ENCODE data around the gene STEAP3. TPM values are rescaled to one million over a fixed set of nuclear protein-coding genes. Genes with fewer than 3 reads are reported as not detected.

STEAP3 gene
- total RNA-seq, 2 donors from 2014 or later = 26.6 to 52.2 TPM

- Histone ChIP-seq H3K9me3 (no peaks in the 10 kb centered on the region), H3K9ac (ENCODE audit: low read depth in 2 of 2, low read length in 2 of 2) (no peak overlapping the region), H3K36me3 (no peaks in the 10 kb centered on the region), H3K4me1 (no peaks in the 10 kb centered on the region), H3K4me3 (no peak overlapping the region), H3K27me3 (no peaks in the 10 kb centered on the region), H3K27ac (no peak overlapping the region)
- intact Hi-C loops (cut with DNase I) = no loop called here
- TF ChIP-seq, protein P1, sequence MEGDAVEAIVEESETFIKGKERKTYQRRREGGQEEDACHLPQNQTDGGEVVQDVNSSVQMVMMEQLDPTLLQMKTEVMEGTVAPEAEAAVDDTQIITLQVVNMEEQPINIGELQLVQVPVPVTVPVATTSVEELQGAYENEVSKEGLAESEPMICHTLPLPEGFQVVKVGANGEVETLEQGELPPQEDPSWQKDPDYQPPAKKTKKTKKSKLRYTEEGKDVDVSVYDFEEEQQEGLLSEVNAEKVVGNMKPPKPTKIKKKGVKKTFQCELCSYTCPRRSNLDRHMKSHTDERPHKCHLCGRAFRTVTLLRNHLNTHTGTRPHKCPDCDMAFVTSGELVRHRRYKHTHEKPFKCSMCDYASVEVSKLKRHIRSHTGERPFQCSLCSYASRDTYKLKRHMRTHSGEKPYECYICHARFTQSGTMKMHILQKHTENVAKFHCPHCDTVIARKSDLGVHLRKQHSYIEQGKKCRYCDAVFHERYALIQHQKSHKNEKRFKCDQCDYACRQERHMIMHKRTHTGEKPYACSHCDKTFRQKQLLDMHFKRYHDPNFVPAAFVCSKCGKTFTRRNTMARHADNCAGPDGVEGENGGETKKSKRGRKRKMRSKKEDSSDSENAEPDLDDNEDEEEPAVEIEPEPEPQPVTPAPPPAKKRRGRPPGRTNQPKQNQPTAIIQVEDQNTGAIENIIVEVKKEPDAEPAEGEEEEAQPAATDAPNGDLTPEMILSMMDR (IDR thresholded peaks at IDR 0.05) = no peak
- no peak for DNase-seq
These were observed 28.6 kb upstream of the STEAP3 start for GRCh38 chr2:119195001-119195400.

DNA sequence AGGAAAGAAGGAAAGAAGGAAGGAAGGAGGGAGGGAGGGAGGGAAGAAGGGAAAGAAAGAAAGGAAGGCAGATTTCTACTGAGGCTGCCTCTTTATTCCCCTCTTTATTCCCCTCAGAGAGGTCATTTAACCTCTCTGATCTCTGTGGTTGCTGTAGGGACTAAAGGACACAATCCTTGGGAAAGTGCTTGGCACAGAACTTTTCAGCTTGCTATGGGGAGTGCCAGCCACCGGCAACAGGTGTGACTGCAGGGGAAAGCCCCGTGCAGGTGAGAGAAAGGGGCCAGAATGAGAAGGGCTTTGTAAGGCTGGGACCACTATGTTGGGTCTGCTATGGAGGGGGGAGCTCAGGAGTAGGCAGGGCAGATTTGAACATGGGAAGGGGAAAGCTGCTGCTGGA, 27.7 kb upstream of the STEAP3 start:
- TF ChIP-seq, protein P1 (IDR thresholded peaks at IDR 0.05) = no peak
- H3K27ac ChIP-seq = no peak overlapping the region

DNA sequence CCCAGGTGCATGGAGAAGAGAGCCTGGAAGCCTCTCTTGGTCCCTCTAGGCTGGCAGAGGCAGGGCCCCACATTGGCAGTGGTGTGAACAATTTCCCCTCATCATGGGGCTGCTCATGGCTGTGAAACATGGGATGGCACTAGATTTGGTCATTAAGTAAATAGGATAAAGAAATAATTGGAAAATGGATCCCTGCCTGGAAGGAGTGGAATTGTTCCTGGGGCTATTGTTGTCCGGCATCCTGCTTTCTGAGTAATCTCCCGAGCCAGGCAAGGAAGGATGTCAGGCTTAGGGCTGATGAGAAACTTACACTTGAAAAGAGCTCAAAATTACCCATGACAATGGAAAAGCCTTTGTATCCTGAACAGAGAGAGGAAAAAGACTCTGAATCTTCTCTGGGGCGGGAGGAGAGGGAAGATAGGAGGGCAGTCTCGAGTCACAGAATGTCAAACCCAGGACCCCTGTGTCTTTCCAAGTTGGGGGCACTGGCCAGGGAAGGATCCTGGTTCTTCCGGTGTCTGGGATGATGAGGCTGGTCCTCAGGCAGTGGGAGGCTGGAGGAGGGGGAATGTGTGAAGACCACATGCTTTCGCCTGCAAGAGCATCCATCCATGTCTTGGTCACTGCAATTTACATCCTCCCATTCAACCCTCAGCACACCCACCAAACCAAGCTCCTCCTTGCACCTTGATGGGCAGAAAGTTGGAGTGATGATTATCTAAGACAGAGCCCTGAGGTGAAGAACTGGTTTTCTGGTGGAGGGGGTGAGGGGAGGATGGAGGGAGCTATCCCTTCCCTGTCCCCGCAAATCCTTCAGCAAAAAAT, 27.1 kb upstream of the STEAP3 start:
- Histone ChIP-seq H3K4me1 (no peaks in the 10 kb centered on the region), H3K27ac (no peak overlapping the region), H3K9ac (ENCODE audit: low read depth in 2 of 2, low read length in 2 of 2) (no peak overlapping the region), H3K27me3 (no peaks in the 10 kb centered on the region), H3K4me3 (no peak overlapping the region), H3K36me3 (no peaks in the 10 kb centered on the region), H3K9me3 (no peaks in the 10 kb centered on the region)
- TF ChIP-seq, protein P1 (IDR thresholded peaks at IDR 0.05) = no peak
- DNase-seq = no peak
- intact Hi-C loops (cut with DNase I) = no loop called here

More for the DNA sequence above, 27.7 kb upstream of the STEAP3 start:
- DNase-seq = no peak
- no peak overlapping the region for H3K9ac ChIP-seq (ENCODE audit: low read depth in 2 of 2, low read length in 2 of 2)
- no peaks in the 10 kb centered on the region for H3K36me3 ChIP-seq
- intact Hi-C loops (cut with DNase I) = no loop called here
- H3K9me3 ChIP-seq = no peaks in the 10 kb centered on the region
- H3K4me3 ChIP-seq = no peak overlapping the region
- no peaks in the 10 kb centered on the region for H3K27me3 ChIP-seq
- no peaks in the 10 kb centered on the region for H3K4me1 ChIP-seq

DNA sequence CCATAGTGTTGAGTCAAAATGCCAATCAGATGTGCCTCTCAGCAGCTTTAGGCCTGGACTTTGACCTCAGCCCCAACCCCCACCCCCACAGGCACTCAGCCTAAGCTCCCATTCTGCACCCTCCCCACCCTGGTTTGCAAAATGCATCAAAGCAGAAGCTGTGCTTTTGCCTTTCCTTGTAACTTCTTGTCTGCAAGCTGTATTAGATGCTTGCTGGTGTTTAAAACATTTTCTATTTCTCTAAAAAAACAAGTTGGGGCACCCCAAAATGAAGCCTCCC, 26.6 kb upstream of the STEAP3 start:
- Histone ChIP-seq H3K36me3 (no peaks in the 10 kb centered on the region), H3K9me3 (no peaks in the 10 kb centered on the region), H3K4me1 (no peaks in the 10 kb centered on the region), H3K27ac (no peak overlapping the region), H3K9ac (ENCODE audit: low read depth in 2 of 2, low read length in 2 of 2) (no peak overlapping the region), H3K4me3 (no peak overlapping the region), H3K27me3 (no peaks in the 10 kb centered on the region)
- intact Hi-C loops (cut with DNase I) = no loop called here
- TF ChIP-seq, protein P1 (IDR thresholded peaks at IDR 0.05) = no peak
- no peak for DNase-seq

DNA sequence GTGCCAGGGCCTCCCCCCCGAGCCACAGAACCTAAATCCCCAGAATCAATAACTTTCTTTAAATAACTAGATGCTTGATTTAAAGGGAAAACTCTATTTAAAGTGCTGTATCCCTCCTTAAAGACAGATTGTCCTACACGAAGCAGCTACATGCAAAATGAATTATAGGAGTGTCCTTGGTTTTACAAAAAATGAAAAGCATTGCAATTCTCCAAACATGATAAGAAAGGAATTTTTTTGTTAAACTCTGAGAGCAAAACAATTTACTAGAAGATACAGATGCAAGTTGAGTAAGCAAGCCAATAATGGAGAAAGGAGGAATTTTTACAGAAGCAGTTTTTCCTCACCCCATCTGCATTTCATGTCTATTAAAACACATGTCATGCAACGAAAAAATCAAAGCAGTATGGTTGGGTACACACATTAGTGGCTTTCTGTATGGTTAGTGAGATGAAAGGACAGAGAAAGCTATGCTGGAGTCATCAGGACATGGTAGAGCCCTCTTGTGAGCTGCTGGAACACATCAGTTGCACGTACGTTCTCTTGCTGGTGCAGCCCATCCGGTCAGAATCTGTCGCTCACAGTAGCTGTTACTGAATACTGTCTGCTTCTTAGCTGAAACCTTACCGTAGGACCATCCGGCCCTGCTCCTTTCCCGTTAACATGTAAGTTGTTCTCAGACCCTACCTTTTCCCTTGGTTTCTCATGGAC, 25.9 kb upstream of the STEAP3 start:
- Histone ChIP-seq H3K4me1 (no peaks in the 10 kb centered on the region), H3K27me3 (no peaks in the 10 kb centered on the region)

More for the DNA sequence above, 25.9 kb upstream of the STEAP3 start:
- Histone ChIP-seq H3K9ac (ENCODE audit: low read depth in 2 of 2, low read length in 2 of 2) (no peak overlapping the region), H3K27ac (no peak overlapping the region), H3K36me3 (no peaks in the 10 kb centered on the region), H3K9me3 (no peaks in the 10 kb centered on the region), H3K4me3 (no peak overlapping the region)
- no peak for DNase-seq
- intact Hi-C loops (cut with DNase I) = no loop called here
- TF ChIP-seq, protein P1 (IDR thresholded peaks at IDR 0.05) = no peak
